Astrocyte of the cerebellum (primary cell): ENCODE results near the gene ROPN1B.

Experiments
- DNase-seq: peaks from one replicate; pipeline ENCODE4 v3.0.0-alpha.2; 2011; ENCODE audit warnings: low read depth
- H3K4me3 ChIP-seq: 2 replicates; pipeline ENCODE4 v1.5.1; 2011; ENCODE audit warnings: mild to moderate bottlenecking, low read depth, low read length, moderate library complexity
- CTCF ChIP-seq: IDR thresholded peaks from 2 replicates; pipeline ENCODE4 v1.5.1; 2012; ENCODE audit warnings: low read length, low read depth, moderate library complexity, mild to moderate bottlenecking; ENCODE audit errors: missing control alignments
- in situ Hi-C: cut with HindIII; loops from 2 replicates; pipeline ENCODE4 v1.10.0; 2017; ENCODE audit warnings: low sequenced_read_pairs

The ROPN1B gene

GRCh38 chr3:126025862-126026261 is 56.9 kb downstream of the ROPN1B start:
- no peak for DNase-seq
- in situ Hi-C loops: no loop called here
- no peak overlapping the region for H3K4me3 ChIP-seq

GRCh38 chr3:126026277-126026751 is 57.3 kb downstream of the ROPN1B start:
- in situ Hi-C loops: no loop called here
- TF ChIP-seq CTCF: no peak
- DNase-seq: no peak
- no peak overlapping the region for H3K4me3 ChIP-seq

More at GRCh38 chr3:126025862-126026261, 56.9 kb downstream of the ROPN1B start:
- TF ChIP-seq CTCF: no peak

- TF ChIP-seq CTCF: no peak
- no peak for DNase-seq
- no peak overlapping the region for H3K4me3 ChIP-seq
- in situ Hi-C loops: no loop called here
These were observed 57.8 kb downstream of the ROPN1B start for GRCh38 chr3:126026761-126027160.

GRCh38 chr3:126028096-126028495 is 59.1 kb downstream of the ROPN1B start:
- in situ Hi-C loops: no loop called here
- no peak overlapping the region for H3K4me3 ChIP-seq
- DNase-seq: no peak
- TF ChIP-seq CTCF: no peak

- in situ Hi-C loops: no loop called here
- TF ChIP-seq CTCF: no peak
- no peak for DNase-seq
- no peak overlapping the region for H3K4me3 ChIP-seq
These were observed 60.3 kb downstream of the ROPN1B start for GRCh38 chr3:126029241-126029640.

- no peak overlapping the region for H3K4me3 ChIP-seq
- in situ Hi-C loops: no loop called here
- no peak for TF ChIP-seq CTCF
- DNase-seq: no peak
These were observed 61.5 kb downstream of the ROPN1B start for GRCh38 chr3:126030455-126030854.
